ENCODE measurements around the gene CRACR2B.
A peak's percentile ranks its signal among the peaks of the same experiment; 100 is the strongest.

Gene CRACR2B

GRCh38 chr11:794766-795633, 32.7 kb upstream of the CRACR2B start:
- no peak for DNase-seq

GRCh38 chr11:795634-796564, 31.8 kb upstream of the CRACR2B start:
- peak; percentile 82 for DNase-seq

- no peak for DNase-seq
Observed at GRCh38 chr11:796565-797295, 31.0 kb upstream of the CRACR2B start.

- DNase-seq = peak; percentile 88
Observed at GRCh38 chr11:797296-798092, 30.2 kb upstream of the CRACR2B start.

GRCh38 chr11:798093-798713, 29.5 kb upstream of the CRACR2B start, which contains the start of gene SLC25A22:
Gene SLC25A22 (minus strand): TSS chr11:798281. CDS start chr11:795006, 3,275 bp downstream.
- peak; percentile 85 for DNase-seq

GRCh38 chr11:799641-800316, 27.9 kb upstream of the CRACR2B start:
- no peak for DNase-seq

- no peak for DNase-seq
Observed at GRCh38 chr11:800473-800872, 27.2 kb upstream of the CRACR2B start.

- no peak for DNase-seq
Observed at GRCh38 chr11:801097-801780, 26.5 kb upstream of the CRACR2B start.

- DNase-seq = no peak
Observed at GRCh38 chr11:802018-802617, 25.6 kb upstream of the CRACR2B start.

- DNase-seq = no peak
Observed at GRCh38 chr11:802693-803466, 24.8 kb upstream of the CRACR2B start.

- no peak for DNase-seq
Observed at GRCh38 chr11:803467-803742, 24.3 kb upstream of the CRACR2B start.

- no peak for DNase-seq
Observed at GRCh38 chr11:803770-804598, 23.7 kb upstream of the CRACR2B start.

GRCh38 chr11:804599-804964, 23.1 kb upstream of the CRACR2B start:
- no peak for DNase-seq

- DNase-seq = peak; percentile 67
Observed at GRCh38 chr11:808427-809286, 19.1 kb upstream of the CRACR2B start.

GRCh38 chr11:809287-810039, 18.3 kb upstream of the CRACR2B start, which contains the start of gene RPLP2:
Gene RPLP2 (plus strand): TSS chr11:809967. CDS start chr11:810235, 268 bp downstream.
- DNase-seq = peak; percentile 97

- no peak for DNase-seq
Observed at GRCh38 chr11:810040-810567, 17.6 kb upstream of the CRACR2B start.
